Muscle of leg (tissue), 11 donors: ENCODE results near the gene VAT1L. TPM values are rescaled to one million over a fixed set of nuclear protein-coding genes. Genes with fewer than 3 reads are reported as not detected.

Source experiments
- DNase-seq: peaks from one replicate; pipeline ENCODE4 v3.0.0; 2013
- H3K27ac ChIP-seq: one replicate; pipeline ENCODE4 v1.5.1; 2013; ENCODE audit warnings: mild to moderate bottlenecking, low read length, control low read depth
- H3K27me3 ChIP-seq: one replicate; pipeline ENCODE4 v1.6.1; 2013; ENCODE audit warnings: low read length; ENCODE audit not compliant: control insufficient read depth, insufficient read depth
- H3K36me3 ChIP-seq: one replicate; pipeline ENCODE4 v1.6.1; 2013; ENCODE audit warnings: low read length; ENCODE audit not compliant: control insufficient read depth, insufficient read depth
- H3K4me1 ChIP-seq: one replicate; pipeline ENCODE4 v1.6.1; 2013; ENCODE audit warnings: low read length; ENCODE audit not compliant: control insufficient read depth, insufficient read depth
- H3K4me3 ChIP-seq: one replicate; pipeline ENCODE4 v1.5.1; 2013; ENCODE audit warnings: low read length, control low read depth
- H3K9me3 ChIP-seq: replicated peaks from 2 replicates; pipeline ENCODE4 v1.6.1; 2013; ENCODE audit warnings: low read depth, low read length; ENCODE audit not compliant: control insufficient read depth
- WGBS: methylation state at CpG from one replicate; pipeline ENCODE4 v1.1.5; 2013; ENCODE audit warnings: missing lambda C conversion rate; ENCODE audit not compliant: insufficient coverage; 5-methylcytosine and 5-hydroxymethylcytosine counted together
- polyA plus RNA-seq, 8 donors: library from polyadenylated mRNA; unstranded; fragments of 120-200 nt; gene quantifications; one replicate each; pipeline versions ENCODE4 v1.2.1 to v1.2.3, GENCODE V29; 2013; ENCODE audit warnings: inconsistent platforms in 1 of 8, low replicate concordance in 1 of 8; ENCODE audit not compliant: insufficient read length in 8 of 8, insufficient read depth in 1 of 8
- total RNA-seq: library from RNA; stranded (reverse); fragments of 120-200 nt; gene quantifications from one replicate; pipeline ENCODE4 v1.2.4, GENCODE V29; 2013

VAT1L gene
- total and polyA plus RNA-seq, 9 donors = 1.1 to 8.1 (median 2.7) TPM

DNA sequence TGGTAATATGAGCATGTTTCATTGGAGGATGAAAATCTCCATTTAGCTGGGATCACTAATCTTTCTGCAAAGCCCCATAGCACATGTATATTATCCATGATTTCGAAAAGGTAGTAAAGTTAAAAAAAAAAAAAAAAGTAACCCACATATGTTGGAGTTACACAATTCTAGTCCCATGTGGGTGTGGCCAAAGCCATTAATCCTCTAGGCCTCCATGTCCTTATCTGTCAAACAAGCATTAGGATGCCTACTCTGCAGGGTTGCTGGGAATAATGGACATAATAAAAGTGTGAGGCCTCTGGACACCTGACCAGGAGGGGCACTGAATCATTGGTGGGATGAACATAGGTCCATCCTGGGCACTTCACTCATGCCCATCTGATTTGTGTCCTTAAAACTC lies 29.2 kb upstream of the VAT1L start:
- Histone ChIP-seq H3K27ac (no peak overlapping the region), H3K36me3 (no peaks in the 10 kb centered on the region), H3K4me3 (no peak overlapping the region), H3K27me3 (no peaks in the 10 kb centered on the region), H3K4me1 (no peaks in the 10 kb centered on the region), H3K9me3 (no peaks in the 10 kb centered on the region)
- no peak for DNase-seq
- no CpG with 5 or more reads among the region's 1 CpG for WGBS

DNA sequence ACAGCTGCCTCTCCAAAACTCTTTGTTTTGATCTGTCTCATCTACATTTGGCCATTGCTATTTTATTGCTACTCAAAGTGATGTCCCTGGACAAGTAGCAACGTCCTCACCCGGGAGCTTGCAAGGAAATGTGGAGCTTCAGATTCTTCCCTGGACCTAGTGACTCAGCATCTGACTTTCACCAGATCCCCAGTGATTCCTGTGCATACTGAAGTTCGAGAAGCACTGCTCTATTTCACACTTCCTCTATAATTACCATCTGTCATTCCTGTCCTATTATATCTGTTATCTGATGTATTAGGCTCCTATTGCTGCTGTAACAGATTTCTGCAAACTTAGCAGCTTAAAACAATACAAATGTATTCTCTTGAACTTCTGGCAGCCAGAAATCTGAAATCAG lies 28.5 kb upstream of the VAT1L start:
- H3K4me1 ChIP-seq = no peaks in the 10 kb centered on the region
- no peak overlapping the region for H3K4me3 ChIP-seq
- no peak overlapping the region for H3K27ac ChIP-seq
- DNase-seq = no peak
- H3K9me3 ChIP-seq = no peaks in the 10 kb centered on the region
- 42% methylated on average over 2 of the region's 3 CpGs for WGBS
- H3K27me3 ChIP-seq = no peaks in the 10 kb centered on the region
- no peaks in the 10 kb centered on the region for H3K36me3 ChIP-seq

DNA sequence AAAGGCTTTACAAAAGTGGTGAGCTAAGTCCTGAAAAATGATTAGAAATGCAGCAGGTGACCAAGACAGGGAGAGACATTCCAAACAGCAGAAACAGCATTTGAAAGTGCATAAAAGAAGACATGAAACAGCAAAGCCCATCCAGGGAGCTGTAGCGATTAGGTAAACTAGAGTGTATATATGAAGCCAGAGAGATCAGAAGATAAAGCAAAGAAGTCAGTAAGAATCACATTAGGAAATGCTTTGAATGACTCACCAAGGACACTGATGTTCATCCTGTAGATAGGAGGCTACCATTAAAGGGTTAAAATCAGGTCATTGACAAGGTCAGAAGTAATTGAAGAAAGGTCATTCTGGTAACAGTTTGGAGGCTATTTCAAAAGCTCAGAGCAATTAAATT lies 27.6 kb upstream of the VAT1L start:
- no peaks in the 10 kb centered on the region for H3K27me3 ChIP-seq
- H3K4me3 ChIP-seq = no peak overlapping the region
- no peak overlapping the region for H3K27ac ChIP-seq
- 20% methylated on average over 1 of the region's 1 CpG for WGBS
- H3K36me3 ChIP-seq = no peaks in the 10 kb centered on the region
- H3K4me1 ChIP-seq = no peaks in the 10 kb centered on the region
- no peaks in the 10 kb centered on the region for H3K9me3 ChIP-seq
- no peak for DNase-seq

- Histone ChIP-seq H3K9me3 (no peaks in the 10 kb centered on the region), H3K4me3 (no peak overlapping the region), H3K36me3 (no peaks in the 10 kb centered on the region), H3K27me3 (no peaks in the 10 kb centered on the region), H3K27ac (no peak overlapping the region), H3K4me1 (no peaks in the 10 kb centered on the region)
- DNase-seq = no peak
- no CpG with 5 or more reads among the region's 1 CpG for WGBS
Measured at GRCh38 chr16:77761204-77761603, 27.2 kb upstream of the VAT1L start.

GRCh38 chr16:77762262-77762661 lies 26.1 kb upstream of the VAT1L start:
- H3K36me3 ChIP-seq = no peaks in the 10 kb centered on the region
- no peaks in the 10 kb centered on the region for H3K9me3 ChIP-seq
- no peak overlapping the region for H3K27ac ChIP-seq
- WGBS = 0% methylated on average over 1 of the region's 2 CpGs
- no peaks in the 10 kb centered on the region for H3K27me3 ChIP-seq
- no peak overlapping the region for H3K4me3 ChIP-seq
- no peak for DNase-seq
- H3K4me1 ChIP-seq = no peaks in the 10 kb centered on the region

DNA sequence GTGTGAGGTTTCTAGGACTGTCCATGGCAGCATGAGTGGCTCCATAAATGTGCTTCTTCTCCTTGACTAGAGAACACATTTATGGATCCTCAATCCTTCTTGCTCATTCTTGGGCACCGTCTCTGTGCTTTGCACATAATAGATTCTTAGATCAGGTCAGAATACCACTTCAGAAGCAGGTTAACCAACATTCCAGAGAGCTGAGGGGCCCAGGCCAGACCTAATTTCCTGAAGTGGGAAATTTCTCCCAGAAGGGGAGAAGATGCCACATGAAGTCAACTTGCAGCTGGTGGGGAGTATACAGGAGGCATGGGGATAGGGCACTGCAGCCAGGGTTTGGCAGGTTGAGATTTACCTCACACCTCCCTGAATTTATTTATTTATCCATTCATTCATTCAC lies 24.4 kb upstream of the VAT1L start:
- no CpG with 5 or more reads among the region's 1 CpG for WGBS
- DNase-seq = no peak
- Histone ChIP-seq H3K27ac (no peak overlapping the region), H3K4me3 (no peak overlapping the region), H3K27me3 (no peaks in the 10 kb centered on the region), H3K9me3 (no peaks in the 10 kb centered on the region), H3K4me1 (no peaks in the 10 kb centered on the region), H3K36me3 (no peaks in the 10 kb centered on the region)

GRCh38 chr16:77767211-77767610 lies 21.2 kb upstream of the VAT1L start:
- no peak for DNase-seq

DNA sequence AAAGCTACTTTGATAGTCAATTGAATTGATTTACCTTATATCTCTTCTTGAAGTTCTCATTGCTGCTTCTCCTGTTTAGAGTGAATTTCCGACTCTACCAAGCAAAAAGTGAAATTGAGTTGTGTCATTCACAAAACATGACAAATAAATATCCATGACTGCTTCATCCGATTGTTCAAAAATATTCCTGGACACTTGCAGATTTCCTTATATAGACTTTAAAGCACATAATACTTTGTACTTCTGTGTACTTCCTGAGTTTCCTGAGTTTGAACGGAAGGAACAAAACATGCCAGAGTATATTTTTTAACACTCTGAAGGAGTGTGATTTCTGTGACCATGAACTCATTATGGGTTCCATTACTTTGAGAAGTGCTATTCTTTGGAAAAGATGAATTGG lies 20.5 kb upstream of the VAT1L start:
- H3K9me3 ChIP-seq = no peaks in the 10 kb centered on the region
- no peak for DNase-seq
- no CpG with 5 or more reads among the region's 3 CpGs for WGBS
- no peaks in the 10 kb centered on the region for H3K4me1 ChIP-seq
- no peaks in the 10 kb centered on the region for H3K27me3 ChIP-seq
- H3K36me3 ChIP-seq = no peaks in the 10 kb centered on the region
- no peak overlapping the region for H3K27ac ChIP-seq
- no peak overlapping the region for H3K4me3 ChIP-seq

More at GRCh38 chr16:77767211-77767610, 21.2 kb upstream of the VAT1L start:
- H3K9me3 ChIP-seq = no peaks in the 10 kb centered on the region
- no peaks in the 10 kb centered on the region for H3K36me3 ChIP-seq
- H3K27me3 ChIP-seq = no peaks in the 10 kb centered on the region
- H3K27ac ChIP-seq = no peak overlapping the region
- no peak overlapping the region for H3K4me3 ChIP-seq
- H3K4me1 ChIP-seq = no peaks in the 10 kb centered on the region
- no CpG with 5 or more reads among the region's 4 CpGs for WGBS

DNA sequence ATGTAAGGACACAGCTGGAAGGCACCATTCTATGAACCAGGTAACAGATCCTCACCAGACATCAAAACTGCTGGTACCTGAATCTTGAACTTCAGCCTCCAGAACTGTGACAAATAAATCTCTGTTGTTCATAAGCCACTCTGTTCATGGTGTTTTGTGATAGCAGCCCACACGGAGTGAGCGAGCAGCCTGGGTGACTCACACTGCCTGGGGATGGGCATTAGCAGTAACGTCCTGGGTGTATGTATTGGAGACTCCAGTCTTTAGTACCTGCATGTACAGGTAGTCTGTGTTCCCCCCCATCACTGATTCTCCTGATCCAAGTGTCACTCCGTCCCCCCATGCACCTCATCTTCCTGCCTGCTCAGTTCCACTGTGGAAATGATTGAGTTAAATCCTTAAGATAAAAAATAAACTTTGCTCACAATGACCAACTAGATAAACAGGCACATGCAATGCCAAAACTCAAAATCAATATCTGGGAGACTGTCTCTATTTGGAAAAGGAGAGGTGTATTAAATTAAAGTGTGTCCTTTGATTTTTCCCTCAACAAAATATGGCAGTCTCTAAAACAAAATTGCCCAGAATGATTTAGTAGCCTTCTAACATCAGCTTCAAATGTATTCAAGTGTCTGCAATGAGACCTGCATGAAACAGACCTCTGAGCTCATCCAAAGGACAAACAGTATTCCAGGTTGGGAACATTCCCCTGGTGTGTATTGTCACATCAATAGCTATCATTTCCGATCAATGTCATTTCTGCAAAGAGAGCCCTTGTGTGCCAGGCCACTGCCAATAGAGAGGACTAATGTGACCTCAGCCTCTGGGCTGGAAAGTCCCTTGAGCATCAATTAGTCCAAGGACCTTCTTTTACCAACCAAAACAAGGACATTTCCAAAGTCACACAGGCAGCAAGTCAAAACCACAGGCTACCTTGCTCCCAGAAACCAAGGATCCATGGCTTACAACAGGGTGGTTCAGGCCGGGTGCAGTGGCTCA lies 12.2 kb upstream of the VAT1L start:
- Histone ChIP-seq H3K4me3 (no peak overlapping the region), H3K9me3 (no peaks in the 10 kb centered on the region), H3K4me1 (no peaks in the 10 kb centered on the region), H3K27ac (no peak overlapping the region), H3K27me3 (no peaks in the 10 kb centered on the region), H3K36me3 (no peaks in the 10 kb centered on the region)
- no peak for DNase-seq
- 100% methylated on average over 1 of the region's 6 CpGs for WGBS

DNA sequence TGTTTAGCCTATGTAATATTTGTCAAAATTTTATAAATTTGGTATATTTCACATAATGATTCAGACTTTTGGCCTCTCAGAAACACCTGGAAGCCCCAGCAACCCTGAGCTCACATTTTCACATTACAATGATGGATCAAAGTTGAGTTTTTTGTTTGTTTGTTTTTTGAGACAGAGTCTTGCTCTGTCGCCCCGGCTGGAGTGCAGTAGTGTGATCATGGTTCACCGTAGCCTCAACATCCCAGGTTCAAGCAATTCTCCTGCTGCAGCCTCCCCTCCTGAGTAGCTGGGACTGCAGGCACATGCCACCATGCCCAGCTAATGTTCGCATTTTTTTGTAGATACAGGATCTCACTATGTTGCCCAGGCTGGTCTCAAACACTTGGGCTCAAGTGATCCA lies 10.6 kb upstream of the VAT1L start:
- no peak overlapping the region for H3K4me3 ChIP-seq
- no peak for DNase-seq
- no peaks in the 10 kb centered on the region for H3K9me3 ChIP-seq
- H3K27me3 ChIP-seq = no peaks in the 10 kb centered on the region
- no peaks in the 10 kb centered on the region for H3K36me3 ChIP-seq
- no peak overlapping the region for H3K27ac ChIP-seq
- H3K4me1 ChIP-seq = no peaks in the 10 kb centered on the region
- WGBS = 82% methylated on average over 1 of the region's 4 CpGs
